Eye (tissue), 1 donor: ENCODE data around the gene VIPR2.
"Not testable (repeated sequence)": the region's sequence is repeated elsewhere in the genome, so short reads cannot be mapped to it uniquely, and the experiment has no call there.

ENCODE experiments used
- DNase-seq: peaks from one replicate; pipeline ENCODE4 v3.0.0-alpha.2; 2015

The VIPR2 gene, protein sequence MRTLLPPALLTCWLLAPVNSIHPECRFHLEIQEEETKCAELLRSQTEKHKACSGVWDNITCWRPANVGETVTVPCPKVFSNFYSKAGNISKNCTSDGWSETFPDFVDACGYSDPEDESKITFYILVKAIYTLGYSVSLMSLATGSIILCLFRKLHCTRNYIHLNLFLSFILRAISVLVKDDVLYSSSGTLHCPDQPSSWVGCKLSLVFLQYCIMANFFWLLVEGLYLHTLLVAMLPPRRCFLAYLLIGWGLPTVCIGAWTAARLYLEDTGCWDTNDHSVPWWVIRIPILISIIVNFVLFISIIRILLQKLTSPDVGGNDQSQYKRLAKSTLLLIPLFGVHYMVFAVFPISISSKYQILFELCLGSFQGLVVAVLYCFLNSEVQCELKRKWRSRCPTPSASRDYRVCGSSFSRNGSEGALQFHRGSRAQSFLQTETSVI

DNA sequence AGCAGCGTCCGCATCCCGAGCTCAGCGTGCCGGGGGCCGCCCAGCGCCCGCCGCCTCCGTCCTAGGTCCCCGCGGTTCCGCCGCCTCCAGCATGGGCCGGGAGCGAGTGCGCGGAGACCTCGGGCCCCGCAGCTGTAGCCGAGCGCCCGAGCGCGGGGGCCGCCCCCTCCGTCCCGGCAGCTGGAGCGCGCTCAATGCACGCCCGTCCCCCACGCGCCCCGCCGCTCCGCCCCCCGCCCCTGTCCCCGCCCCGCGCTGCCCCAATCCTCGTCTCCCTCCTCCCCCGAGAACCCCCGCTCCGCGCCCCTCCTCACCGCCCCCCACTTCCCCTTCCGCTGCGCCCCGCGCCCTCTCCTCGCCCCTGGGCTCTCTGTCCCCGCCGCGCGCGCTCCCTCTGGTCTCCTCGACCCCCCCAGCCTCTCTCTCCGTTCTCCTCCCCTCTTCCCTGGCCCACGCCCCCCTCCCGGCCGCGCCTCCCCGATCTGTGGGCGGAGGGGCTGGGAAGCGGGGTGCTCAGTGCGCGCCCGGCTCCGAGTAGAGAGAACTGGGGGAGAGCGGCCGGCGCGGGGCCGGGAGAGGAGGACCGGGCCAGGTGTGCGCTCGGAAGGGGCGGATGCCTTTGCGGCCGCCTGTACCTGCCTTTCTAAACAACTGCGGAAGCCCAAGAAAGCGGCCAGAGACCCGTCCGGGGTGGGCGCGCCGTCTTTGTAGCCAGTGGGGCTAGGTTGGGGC is at the start of gene VIPR2:
VIPR2 (minus strand) TSS at position 110 of the 732 bp plus-strand sequence; CDS start at position 14, 96 bp downstream.
- peak; percentile 62 for DNase-seq

DNA sequence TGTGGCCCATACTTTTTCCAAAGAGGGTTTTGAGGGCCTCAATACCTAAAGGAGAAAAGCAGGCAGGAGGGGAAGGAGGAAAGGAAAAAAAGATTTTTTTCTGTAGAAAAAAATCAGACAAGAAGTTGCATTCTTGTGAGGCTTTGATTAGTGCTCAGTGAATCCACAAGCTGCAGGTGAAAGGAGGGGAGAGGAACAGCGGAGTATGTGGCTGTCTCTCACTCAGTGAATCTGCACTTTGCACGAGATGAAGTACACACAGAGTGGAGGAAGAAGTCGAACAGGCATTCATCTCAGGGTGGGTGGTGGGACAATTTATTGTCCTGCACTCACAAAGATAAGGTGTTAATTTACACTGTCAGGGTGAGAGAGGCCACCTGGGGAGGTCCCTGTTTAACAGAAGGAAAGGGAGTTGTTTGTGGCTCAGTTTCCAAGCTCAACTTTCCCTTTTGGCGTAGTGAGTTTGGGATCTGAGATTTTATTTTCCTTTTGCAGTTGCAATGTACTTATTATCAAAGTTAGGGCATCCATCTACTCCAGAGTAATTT is 49.0 kb upstream of the VIPR2 start:
- DNase-seq: no peak

DNA sequence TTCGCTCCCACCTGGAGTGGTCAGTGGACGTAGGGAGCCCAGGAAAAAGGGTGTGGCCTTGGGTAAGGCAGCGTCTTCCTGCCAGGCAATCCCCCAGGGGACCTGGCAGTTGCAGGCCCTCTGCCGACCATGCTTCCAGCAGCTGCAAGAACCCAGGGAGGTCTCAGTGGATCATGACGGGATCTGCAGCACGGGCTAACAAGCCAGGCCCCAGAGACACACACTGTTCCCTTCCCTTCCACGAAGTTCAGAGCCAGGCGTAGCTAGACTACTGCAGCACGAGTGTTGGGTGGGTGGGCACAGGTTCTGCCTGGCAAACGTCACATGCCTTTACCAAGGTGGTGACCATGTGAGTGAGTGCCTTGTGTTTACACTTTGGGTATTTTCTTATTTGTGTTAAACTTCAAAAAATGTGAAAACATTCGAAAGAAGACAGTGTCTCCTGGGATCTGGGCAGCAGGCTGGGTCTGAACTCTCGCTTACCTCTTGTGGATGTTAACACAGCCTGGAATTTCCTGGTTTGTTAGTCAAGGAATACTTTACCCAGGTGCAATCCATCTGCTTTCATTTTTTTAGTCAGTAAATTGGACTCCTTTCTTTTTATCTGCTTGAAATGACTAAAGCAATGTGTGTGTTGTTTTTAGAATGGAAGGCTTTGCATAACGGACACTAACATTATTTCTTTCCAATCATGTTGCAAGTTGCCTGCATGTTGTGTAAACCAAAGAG is 48.2 kb upstream of the VIPR2 start:
- no peak for DNase-seq

DNA sequence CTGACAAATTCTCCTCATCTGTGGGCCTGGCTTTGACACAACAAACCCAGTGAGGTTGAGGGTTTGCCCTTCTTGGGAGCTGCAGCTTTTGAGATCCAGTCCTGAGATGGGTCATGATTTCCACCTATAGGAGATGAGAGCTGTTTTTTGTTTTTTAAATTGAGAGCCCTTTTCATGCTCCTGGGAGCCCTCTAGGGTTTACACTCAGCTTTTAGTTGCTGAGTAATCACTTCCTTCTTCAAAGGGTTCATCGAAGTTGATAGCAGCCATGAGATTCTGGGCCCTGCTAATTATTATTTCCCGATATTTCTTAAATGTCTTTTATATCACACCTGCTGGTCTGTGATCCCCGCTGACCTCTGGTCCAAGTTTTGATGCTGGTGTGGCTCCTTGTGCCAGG is 47.3 kb upstream of the VIPR2 start:
- DNase-seq: no peak

DNA sequence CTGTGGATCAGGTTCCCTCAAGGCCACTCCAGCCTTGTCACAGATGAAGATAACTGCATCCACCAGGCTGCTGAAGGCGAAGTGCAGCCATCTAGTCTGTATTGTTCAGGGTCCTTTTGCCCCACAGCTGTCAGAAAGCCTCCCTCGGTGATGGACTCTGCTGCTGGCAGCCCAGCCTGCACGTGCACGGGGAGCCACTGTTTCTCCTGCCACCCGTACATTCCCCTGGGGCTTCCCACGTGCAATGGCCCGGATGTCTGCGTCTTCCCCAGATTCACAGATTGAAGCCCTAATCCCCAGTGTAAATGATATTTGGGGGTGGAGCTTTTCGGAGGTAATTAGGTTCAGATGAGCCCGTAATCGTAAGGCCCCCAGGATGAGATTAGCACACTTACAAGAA is 46.6 kb upstream of the VIPR2 start:
- DNase-seq: peak; percentile 38

DNA sequence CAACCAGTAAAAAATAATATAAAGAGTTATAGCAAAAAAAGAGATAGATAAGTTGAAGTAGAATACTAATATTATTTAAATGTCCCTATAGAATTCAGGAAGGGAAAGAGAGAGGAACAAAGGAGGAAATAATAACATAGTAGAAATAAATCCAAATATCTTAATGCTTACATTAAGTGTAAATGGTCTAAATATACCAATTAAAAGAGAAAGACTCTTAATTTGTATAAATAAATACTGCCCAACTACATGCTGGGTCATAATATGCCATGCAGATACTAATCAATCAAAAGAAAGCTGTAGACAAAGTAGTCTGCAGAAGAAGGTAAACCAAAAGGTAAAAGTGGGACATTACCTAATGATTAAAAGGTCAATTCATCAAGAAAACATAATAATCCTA is 43.3 kb upstream of the VIPR2 start:
- DNase-seq: no peak

DNA sequence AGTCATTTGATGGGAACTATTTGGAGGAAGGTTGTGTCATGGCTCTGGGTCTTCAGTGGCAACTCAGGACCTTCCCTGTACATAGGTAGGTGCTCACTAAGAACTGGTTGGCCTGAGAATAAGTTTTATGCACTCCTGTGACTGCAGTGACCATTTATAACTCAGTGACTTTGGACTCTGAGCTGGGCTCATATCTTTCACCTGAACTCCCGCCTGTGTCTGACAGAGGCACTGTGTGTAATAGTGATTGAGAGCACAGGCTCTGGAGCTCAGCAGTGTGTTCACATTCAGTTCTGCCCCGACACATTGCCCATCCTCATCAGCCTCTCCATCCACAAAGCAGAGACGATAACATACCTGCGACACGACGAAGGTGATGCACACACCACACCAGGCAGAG is 34.6 kb upstream of the VIPR2 start:
- no peak for DNase-seq

DNA sequence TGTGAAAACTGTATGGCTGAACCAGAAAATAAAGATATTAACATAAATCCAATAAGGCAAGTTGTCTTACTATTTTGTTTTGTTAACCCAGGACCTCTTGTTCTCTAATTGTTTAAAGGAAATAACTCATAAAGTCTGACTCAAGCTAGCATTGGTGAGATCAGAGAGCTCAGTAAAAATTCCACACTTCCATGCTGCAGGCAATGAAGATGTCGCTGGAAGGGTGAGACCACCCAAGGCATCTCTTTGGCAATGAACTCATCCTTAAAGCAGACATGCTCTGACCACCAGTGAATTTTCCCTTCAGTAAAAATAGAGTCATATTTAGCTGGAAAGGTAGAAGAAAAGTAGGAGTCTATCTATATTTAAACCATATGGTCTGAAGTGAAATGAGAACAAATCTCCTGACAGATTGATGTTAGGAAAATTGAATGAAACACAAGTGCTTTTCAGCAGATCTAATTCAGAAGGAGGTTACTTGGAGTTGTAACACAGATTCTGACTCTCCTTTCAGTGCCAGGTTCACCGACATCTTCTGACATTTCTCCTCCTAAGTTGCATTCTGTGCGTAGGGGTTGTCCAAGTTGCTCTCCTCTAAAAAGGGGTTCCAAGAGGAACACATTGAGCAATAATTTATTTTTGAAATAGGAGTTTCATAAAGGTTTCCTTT is 32.8 kb upstream of the VIPR2 start:
- DNase-seq: no peak

DNA sequence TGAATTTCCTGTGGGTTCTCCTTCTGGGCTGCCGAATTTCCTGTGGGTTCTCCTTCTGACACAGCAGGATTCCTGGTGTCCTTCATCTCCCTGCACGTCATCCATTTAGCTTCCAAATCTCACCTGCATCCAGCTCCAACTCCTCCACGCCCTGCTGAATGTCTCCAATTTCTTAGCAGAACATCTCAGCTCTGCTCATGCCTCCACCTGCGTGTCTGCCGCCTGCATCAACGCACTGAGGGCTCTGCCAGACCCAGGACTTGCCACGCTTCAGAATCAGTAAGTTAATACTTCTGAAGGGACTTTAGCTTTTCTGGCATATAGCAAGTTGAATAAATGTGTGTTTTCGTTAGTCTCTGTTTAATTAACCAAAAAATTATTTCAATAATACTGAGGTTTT is 31.1 kb upstream of the VIPR2 start:
- no peak for DNase-seq

DNA sequence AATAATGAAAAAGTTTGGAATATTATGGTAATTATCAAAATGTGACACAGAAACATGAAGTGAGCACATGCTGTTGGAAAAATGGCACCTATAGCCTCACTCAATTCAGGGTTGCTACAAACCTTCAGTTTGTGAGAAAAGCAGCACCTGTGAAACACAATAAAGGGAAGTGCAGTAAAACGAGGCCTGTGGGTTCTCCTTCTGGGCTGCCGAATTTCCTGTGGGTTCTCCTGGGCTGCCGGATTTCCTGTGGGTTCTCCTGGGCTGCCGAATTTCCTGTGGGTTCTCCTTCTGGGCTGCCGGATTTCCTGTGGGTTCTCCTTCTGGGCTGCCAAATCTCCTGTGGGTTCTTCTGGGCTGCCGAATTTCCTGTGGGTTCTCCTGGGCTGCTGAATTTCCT is 30.4 kb upstream of the VIPR2 start:
- not testable (repeated sequence) for DNase-seq

DNA sequence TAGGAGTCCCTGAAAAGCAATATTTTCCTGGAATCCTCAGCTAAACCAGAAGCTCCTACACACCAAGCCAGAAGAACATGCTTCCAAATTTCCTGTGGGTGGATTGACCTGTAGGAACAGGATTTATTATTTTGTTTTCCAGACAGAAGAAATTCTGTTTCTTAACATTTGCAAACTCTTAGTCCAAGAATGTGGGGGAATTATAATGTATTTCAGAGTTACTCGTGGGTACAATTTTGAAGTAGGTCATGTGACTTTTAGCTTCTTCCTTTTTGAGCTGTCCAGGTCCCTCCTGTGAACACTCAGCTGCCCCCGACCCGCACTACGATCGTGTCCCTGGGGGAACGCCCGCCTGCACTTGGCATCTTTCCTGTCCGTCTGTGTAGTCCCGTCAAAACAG is 27.7 kb upstream of the VIPR2 start:
- no peak for DNase-seq

DNA sequence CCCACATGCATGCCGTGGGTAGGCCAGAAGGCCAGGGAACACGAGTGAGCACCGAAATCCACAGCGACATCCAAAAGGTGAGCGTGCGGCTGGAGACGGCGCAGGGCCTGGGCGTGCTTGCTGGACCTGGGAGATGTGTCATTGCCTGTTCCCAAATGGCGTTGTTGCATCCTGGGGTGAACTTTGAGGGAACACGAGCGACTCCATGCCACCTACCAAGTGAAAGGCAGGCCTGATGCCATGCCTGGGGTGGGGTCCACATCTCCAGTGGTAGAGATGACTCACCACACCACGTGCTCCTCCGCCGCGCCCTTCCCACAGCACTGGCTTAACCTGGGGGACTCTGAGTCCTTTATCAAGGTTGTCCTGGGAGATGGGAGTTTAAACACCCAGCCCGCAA is 24.7 kb upstream of the VIPR2 start:
- no peak for DNase-seq

DNA sequence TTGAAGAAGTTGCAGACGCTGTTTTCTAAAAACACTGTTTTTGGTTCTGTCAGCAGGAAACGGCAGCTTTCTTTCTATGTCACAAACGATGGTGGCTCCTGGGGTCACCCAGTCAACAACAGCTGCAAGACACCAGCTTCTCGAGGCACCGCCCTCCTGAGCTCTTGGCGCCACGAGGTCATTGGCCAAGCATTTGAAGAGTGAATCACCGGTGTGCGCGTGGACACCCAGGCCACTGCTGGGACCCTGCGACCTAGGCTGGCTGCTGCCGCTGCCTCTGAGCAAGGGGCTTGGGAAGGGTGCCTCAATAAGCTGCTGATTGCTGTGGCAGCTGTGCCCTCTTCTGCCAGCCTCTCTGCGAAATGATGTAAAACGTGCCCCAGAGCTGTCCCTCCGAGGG is 22.5 kb upstream of the VIPR2 start:
- DNase-seq: no peak

DNA sequence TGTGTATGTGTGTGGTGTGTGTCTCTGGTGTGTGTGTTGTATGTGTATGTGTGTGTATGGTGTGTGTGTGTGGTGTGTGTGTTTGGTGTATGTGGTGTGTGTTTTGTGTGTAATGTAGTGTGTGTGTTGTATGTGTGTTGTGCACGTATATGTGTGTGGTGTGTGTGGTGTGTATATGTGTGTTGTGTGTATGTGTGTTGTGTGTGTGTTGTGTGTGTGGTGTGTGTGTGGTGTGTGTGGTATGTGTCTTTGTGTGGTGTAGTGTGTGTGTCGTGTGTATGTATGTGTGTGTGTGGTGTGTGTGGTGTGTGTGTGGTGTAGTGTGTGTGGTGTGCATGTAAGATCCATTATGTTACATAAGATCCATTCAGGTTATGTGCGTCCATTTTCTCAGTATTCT is 21.9 kb upstream of the VIPR2 start:
- DNase-seq: no peak

DNA sequence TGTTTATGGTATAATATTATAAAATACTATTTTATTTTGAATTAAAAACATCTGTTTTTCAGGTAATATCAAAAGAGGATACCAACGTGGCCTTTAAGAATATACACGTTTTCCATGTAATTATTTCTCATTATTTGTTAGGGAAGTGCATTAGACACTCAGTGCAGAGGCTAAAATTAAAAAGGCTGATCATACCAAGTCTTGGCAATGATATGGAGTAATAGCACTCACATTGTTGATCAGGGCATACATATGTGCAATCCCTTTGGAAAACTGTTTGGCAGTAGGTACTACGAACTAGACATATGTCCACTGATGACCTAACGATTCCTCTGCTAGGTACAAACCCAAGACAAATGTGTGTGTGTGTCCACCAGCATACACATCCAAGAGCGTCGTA is 20.7 kb upstream of the VIPR2 start:
- no peak for DNase-seq

DNA sequence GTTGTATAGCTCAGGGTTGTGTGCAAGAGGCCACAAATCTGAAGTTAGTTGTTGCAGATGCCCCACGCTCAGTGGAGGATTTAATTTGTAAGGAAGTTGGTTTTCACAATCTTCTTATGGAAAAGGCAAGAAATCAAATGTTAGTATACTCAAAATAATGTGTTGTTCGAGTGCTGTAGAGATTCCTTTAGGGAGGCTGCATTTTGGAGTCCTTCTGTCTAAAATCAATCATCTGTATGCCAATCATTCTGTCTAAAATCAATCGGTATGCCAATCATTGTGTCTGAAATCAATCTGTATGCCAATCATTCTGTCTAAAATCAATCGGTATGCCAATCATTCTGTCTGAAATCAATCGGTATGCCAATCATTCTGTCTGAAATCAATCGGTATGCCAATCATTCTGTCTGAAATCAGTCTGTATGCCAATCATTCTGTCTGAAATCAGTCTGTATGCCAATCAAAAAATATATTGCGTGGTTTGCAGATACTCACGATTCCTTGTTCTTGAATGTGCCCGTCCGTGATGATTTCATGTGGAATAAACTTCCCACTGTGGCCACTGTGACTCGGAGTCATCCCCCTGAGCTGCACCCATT is 19.1 kb upstream of the VIPR2 start:
- DNase-seq: not testable (repeated sequence)

DNA sequence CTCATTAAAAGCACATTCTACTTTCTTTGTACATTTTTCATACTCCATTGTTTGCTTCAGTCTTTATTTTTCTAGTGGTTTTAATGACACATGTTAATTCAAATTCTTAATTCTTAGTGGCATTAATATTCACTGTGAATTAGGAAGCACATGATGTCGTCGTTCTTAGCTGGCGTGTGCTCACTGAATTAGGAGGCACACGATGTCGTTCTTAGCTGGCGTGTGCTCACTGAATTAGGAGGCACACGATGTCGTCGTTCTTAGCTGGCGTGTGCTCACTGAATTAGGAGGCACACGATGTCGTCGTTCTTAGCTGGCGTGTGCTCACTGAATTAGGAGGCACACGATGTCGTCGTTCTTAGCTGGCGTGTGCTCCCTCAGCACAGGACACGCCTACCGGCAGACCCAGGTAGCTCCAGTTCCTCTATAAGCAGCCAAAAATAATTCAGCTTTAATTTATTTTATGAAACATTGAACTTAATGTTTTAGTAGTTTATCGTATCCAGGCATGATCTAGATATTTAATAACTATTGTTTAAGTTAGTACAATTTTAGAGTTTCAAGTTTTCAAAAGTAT is 17.5 kb upstream of the VIPR2 start:
- DNase-seq: not testable (repeated sequence)

DNA sequence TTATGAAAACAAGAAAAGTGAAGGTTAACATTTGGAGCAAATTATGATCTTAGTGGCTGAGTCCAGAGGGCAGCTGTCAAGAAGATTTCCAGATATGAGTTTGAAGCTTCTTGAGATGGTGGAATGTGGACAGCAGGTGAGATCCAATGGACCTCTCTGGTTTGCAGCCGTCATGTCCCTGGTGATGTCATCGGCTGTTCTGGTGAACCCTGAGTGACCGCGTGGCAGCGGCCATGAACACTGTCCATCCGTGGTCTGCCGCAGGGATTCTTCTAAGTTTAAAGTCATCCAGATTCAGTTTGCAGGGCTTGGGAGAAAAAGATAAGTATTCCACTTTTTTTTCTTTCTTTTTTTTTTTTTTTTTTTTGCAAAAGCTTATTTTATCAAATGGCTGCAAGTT is 15.8 kb upstream of the VIPR2 start:
- no peak for DNase-seq

DNA sequence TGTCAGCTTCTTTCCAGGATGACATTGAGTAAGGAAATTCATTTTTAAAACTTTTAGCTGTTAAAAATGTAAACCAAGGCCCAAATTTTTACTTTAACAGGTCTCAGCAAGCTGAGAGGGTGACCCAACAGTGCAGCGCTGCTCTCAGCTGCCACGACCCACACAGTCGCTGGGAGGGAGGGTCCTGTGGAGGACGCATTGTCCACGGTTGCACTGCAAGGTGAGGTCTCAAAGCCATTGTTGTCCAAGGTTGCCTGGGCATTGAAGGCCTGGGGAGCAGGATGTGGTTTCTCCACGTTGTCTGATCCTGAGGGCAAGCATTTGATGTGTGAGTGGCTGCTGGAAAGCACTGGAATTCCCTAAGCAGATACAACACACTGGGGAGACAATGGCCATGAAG is 15.1 kb upstream of the VIPR2 start:
- DNase-seq: no peak

DNA sequence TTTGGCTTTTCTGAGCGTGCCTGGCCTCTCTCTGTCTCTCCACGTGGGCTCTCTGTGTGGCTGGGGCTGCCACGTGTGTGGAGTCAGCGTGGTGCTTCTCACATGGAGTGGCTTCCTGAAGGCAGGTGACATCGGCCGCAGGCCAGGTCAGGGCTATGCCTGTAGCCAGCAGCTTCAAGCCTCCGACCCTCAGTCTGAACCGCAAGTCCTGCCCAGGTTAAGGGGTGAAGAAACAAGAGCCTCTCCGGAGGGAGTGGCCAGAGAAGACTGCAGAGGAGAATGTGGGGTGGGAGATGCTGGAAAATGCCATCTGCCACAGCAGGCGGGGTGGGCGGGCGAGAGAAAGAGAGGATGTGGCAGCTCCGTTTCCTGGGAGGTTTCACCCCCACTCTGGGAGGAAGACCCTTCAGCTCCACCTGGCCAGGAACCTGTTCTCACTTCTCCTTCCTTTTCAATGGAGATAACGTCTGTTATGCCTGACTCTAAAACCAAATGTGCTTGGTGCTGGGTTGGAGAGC is 14.3 kb upstream of the VIPR2 start:
- DNase-seq: no peak

DNA sequence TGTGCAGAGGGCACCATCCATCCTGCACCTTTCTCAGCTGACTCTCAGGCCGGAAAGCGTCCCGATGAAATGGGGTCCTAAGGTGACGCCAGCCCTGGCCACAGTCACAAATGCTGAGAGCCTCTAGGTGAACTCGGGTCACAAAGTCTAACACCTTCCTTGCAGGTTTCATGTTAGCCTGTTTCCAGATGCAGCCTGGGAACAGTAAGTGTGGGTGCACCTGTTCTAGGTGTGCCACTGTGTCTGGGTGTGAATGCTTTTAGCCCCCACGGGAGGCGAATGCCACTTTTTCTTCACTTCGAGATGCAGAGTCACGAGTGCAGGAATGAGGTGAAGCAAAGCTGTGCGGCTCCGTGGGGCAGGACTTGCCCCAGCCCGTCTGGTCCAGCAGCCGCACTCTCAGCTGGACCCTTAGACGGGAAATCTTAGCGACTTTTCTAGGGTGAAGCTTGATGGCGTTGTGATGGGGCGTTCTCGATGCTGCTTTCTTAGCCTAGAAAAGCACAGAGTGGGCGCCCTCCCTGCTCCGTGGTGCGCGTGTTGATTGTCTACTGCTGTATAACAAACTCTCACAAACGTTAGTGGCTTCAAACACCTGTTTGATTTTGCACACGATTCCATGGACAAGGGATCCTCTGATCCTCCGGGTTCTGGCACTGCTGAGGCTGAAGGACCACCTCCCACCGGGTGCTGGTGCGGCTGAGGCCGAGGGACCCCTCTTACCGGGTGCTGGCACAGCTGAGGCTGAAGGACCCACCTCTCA is 13.6 kb upstream of the VIPR2 start:
- DNase-seq: no peak
